ENCODE results near the gene JAML. TPM values are rescaled to one million over a fixed set of nuclear protein-coding genes. Genes with fewer than 3 reads are reported as not detected.

JAML gene
- total RNA-seq, 1 donor: not detected

- no peak for DNase-seq (ENCODE audit: insufficient read length, low spot score, missing footprints)
- Histone ChIP-seq H3K36me3 (ENCODE audit: insufficient read depth, low read length) (no peaks in the 10 kb centered on the region), H3K27ac (ENCODE audit: low read depth, low read length) (no peak overlapping the region), H3K4me1 (ENCODE audit: insufficient read depth, low read length) (no peaks in the 10 kb centered on the region), H3K4me2 (ENCODE audit: insufficient read depth, low read length) (no peak overlapping the region), H3K9me3 (ENCODE audit: low read depth, low read length) (no peaks in the 10 kb centered on the region), H3K4me3 (ENCODE audit: insufficient read depth, low read length) (no peak overlapping the region), H4K20me1 (ENCODE audit: insufficient read depth, low read length) (no peaks in the 10 kb centered on the region), H3K79me2 (ENCODE audit: insufficient read depth, low read length) (no peaks in the 10 kb centered on the region), H2AFZ (ENCODE audit: low read length) (no peak overlapping the region), H3K27me3 (ENCODE audit: insufficient read depth, low read length) (peaks cover 44% of the 10 kb centered on the region)
- TF ChIP-seq, protein P1, sequence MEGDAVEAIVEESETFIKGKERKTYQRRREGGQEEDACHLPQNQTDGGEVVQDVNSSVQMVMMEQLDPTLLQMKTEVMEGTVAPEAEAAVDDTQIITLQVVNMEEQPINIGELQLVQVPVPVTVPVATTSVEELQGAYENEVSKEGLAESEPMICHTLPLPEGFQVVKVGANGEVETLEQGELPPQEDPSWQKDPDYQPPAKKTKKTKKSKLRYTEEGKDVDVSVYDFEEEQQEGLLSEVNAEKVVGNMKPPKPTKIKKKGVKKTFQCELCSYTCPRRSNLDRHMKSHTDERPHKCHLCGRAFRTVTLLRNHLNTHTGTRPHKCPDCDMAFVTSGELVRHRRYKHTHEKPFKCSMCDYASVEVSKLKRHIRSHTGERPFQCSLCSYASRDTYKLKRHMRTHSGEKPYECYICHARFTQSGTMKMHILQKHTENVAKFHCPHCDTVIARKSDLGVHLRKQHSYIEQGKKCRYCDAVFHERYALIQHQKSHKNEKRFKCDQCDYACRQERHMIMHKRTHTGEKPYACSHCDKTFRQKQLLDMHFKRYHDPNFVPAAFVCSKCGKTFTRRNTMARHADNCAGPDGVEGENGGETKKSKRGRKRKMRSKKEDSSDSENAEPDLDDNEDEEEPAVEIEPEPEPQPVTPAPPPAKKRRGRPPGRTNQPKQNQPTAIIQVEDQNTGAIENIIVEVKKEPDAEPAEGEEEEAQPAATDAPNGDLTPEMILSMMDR (IDR thresholded peaks at IDR 0.05; ENCODE audit: extremely low read depth, low read depth, low read length): no peak
Observed at GRCh38 chr11:118214210-118214914, 10.4 kb downstream of the JAML start.

DNA sequence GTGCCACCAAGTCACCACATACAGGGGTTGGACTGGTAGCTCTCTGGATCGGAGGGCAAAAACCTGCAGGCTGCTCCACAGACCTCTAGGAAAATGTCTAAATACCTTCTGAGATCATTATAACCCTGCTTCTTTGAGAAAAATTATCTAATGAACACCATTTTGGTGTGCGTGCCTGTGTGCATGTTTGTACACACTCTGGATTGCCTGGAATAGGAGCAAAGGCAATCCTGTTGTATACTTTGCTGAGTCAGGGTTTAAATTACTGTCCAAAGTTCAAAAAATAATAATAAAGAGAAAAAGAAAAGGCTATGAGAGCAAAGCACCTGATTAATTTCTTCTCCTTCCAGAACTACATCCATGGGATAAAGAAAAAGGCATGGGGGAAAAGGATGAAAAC, 11.0 kb downstream of the JAML start:
- no peaks in the 10 kb centered on the region for H3K9me3 ChIP-seq (ENCODE audit: low read depth, low read length)
- TF ChIP-seq, protein P1 (IDR thresholded peaks at IDR 0.05; ENCODE audit: extremely low read depth, low read depth, low read length): no peak
- H3K27ac ChIP-seq (ENCODE audit: low read depth, low read length): no peak overlapping the region
- DNase-seq (ENCODE audit: insufficient read length, low spot score, missing footprints): no peak
- no peaks in the 10 kb centered on the region for H3K79me2 ChIP-seq (ENCODE audit: insufficient read depth, low read length)
- H4K20me1 ChIP-seq (ENCODE audit: insufficient read depth, low read length): no peaks in the 10 kb centered on the region
- H3K4me3 ChIP-seq (ENCODE audit: insufficient read depth, low read length): no peak overlapping the region
- peaks cover 49% of the 10 kb centered on the region for H3K27me3 ChIP-seq (ENCODE audit: insufficient read depth, low read length)
- no peaks in the 10 kb centered on the region for H3K4me1 ChIP-seq (ENCODE audit: insufficient read depth, low read length)
- no peak overlapping the region for H3K4me2 ChIP-seq (ENCODE audit: insufficient read depth, low read length)
- H3K36me3 ChIP-seq (ENCODE audit: insufficient read depth, low read length): no peaks in the 10 kb centered on the region
- no peak overlapping the region for H2AFZ ChIP-seq (ENCODE audit: low read length)

DNA sequence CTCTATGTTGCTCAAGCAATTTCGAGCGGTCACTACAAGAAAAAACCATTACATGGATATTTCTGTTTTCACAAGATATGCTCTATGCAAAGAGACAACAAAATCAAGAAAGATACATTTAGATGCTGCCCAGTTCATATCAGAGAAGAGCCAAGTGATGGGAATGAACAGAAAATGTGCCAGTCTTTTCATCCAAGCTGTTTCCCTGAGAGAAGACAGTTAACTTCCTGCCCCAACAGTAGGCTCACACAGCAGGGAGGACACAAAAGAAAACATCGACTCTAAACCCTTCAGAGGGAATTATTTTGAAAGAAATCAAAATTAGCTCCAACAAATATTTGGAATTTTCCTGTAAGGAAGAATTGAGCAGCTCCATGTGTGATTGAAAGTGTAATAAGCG, 11.6 kb downstream of the JAML start:
- no peaks in the 10 kb centered on the region for H3K4me1 ChIP-seq (ENCODE audit: insufficient read depth, low read length)
- H2AFZ ChIP-seq (ENCODE audit: low read length): no peak overlapping the region
- no peaks in the 10 kb centered on the region for H3K36me3 ChIP-seq (ENCODE audit: insufficient read depth, low read length)
- DNase-seq (ENCODE audit: insufficient read length, low spot score, missing footprints): no peak
- H3K79me2 ChIP-seq (ENCODE audit: insufficient read depth, low read length): no peaks in the 10 kb centered on the region
- H3K9me3 ChIP-seq (ENCODE audit: low read depth, low read length): no peaks in the 10 kb centered on the region
- TF ChIP-seq, protein P1 (IDR thresholded peaks at IDR 0.05; ENCODE audit: extremely low read depth, low read depth, low read length): no peak
- H3K4me2 ChIP-seq (ENCODE audit: insufficient read depth, low read length): no peak overlapping the region
- H3K27ac ChIP-seq (ENCODE audit: low read depth, low read length): no peak overlapping the region
- H4K20me1 ChIP-seq (ENCODE audit: insufficient read depth, low read length): no peaks in the 10 kb centered on the region
- H3K4me3 ChIP-seq (ENCODE audit: insufficient read depth, low read length): no peak overlapping the region
- H3K27me3 ChIP-seq (ENCODE audit: insufficient read depth, low read length): peaks cover 53% of the 10 kb centered on the region

- no peak overlapping the region for H3K4me3 ChIP-seq (ENCODE audit: insufficient read depth, low read length)
- DNase-seq (ENCODE audit: insufficient read length, low spot score, missing footprints): no peak
- no peaks in the 10 kb centered on the region for H3K9me3 ChIP-seq (ENCODE audit: low read depth, low read length)
- peaks cover 53% of the 10 kb centered on the region for H3K27me3 ChIP-seq (ENCODE audit: insufficient read depth, low read length)
- TF ChIP-seq, protein P1 (IDR thresholded peaks at IDR 0.05; ENCODE audit: extremely low read depth, low read depth, low read length): no peak
- H3K4me1 ChIP-seq (ENCODE audit: insufficient read depth, low read length): no peaks in the 10 kb centered on the region
- H3K79me2 ChIP-seq (ENCODE audit: insufficient read depth, low read length): no peaks in the 10 kb centered on the region
- H3K27ac ChIP-seq (ENCODE audit: low read depth, low read length): no peak overlapping the region
- no peaks in the 10 kb centered on the region for H4K20me1 ChIP-seq (ENCODE audit: insufficient read depth, low read length)
- no peak overlapping the region for H2AFZ ChIP-seq (ENCODE audit: low read length)
- no peaks in the 10 kb centered on the region for H3K36me3 ChIP-seq (ENCODE audit: insufficient read depth, low read length)
- H3K4me2 ChIP-seq (ENCODE audit: insufficient read depth, low read length): no peak overlapping the region
Observed at GRCh38 chr11:118212781-118213191, 12.0 kb downstream of the JAML start.

All from osteoblast (primary cell).